Anterior cingulate cortex (tissue), 58 donors: ENCODE results near the gene FAM229A.
A peak's percentile ranks its signal among the peaks of the same experiment; 100 is the strongest.

Source experiments
- DNase-seq, 58 donors: peaks; one replicate each; lab custom pipeline; 2025; lab: John Stamatoyannopoulos, UW

Gene FAM229A

GRCh38 chr1:32351399-32352238 is 10.7 kb downstream of the FAM229A start:
- DNase-seq = peak in 56 of 58 donors; percentile 49 to 94 (median 88)

- DNase-seq = peak in 42 of 58 donors; percentile 53 to 89 (median 78)
These were observed 11.4 kb downstream of the FAM229A start for GRCh38 chr1:32350785-32351398.

GRCh38 chr1:32349211-32349708 is 13.0 kb downstream of the FAM229A start:
- DNase-seq = peak in 1 of 58 donors; percentile 16

DNA sequence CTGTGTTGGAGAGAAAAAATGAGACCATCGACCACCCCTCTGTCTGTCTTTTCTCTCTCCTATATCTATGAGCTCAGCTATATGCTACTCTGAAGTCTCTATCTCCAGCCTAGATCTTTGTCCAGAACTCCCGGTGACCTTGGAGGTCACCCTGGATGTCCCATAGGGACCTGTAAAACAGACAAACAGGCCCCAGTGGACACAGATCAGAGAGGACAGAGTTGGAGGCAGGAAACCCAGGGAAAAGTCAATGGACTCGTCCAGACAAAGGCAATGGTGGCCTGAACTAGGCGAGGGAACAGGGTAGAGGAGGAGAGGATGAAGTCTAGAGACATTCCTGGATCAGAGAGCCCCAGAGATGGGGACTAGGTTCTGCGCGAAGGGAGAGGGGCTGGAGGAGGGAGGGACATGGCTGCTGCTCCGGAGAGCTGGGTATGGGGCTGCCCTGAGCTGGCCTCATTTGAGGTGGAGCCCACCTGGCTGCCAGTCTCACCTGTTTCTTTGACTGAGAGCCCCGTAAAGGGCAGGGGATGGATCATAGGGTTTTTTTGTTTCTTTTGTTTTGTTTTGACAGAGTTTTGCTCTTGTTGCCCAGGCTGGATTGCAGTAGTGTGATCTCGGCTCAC is 15.6 kb downstream of the FAM229A start:
- DNase-seq = no peak

GRCh38 chr1:32345289-32345827 is 16.9 kb downstream of the FAM229A start:
- no peak for DNase-seq

GRCh38 chr1:32342704-32343103 is 19.6 kb downstream of the FAM229A start:
- DNase-seq = no peak

DNA sequence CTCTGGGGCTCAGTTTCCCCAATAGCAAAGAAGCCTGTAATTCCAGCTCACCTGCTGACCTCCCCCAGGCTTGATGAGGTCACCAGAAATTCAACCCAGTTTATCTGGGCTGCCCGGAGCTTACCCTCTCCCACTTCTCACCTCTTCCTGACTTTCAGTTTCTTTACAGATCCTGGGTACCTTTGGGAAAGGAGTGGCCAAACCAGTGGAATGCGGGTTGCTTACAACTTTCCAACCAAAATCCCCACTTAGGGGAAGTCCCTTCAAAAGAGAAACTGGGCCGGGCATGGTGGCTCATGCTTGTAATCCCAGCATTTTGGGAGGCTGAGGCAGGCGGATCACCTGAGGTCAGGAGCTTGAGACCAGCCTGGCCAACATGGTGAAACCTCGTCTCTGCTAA is 20.3 kb downstream of the FAM229A start:
- no peak for DNase-seq

- DNase-seq = peak in 14 of 58 donors; percentile 18 to 56 (median 30)
These were observed 21.0 kb downstream of the FAM229A start for GRCh38 chr1:32341186-32341757.

GRCh38 chr1:32339363-32339978 is 22.8 kb downstream of the FAM229A start:
- DNase-seq = no peak

DNA sequence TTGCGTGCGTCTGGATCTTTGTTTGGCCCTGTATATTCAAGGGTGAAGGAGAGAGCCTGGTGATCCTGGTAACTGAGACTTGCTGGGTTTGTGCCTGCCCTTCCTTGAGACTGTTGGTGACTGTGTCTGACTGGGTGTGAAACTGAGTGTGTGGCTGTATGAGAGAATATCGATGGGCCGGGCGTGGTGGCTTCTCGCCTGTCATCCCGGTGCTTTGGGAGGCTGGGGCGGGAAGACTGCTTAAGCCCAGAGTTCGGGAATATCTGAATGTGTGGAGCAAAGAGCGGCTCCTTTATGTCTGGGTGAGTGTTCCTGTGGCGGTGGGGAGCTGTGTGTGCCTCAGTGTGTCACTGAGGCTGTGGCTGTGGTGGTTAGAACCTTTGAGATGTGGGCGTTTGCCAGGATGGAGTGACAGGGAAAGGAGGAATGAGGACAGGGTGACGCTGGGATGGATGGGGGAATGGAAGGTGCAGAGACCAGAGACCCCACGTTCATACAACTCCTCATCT is 23.6 kb downstream of the FAM229A start:
- peak in 7 of 58 donors; percentile 49 to 77 (median 57) for DNase-seq

GRCh38 chr1:32337855-32338636 is 24.2 kb downstream of the FAM229A start:
- DNase-seq = peak in 54 of 58 donors; percentile 24 to 92 (median 76)

- DNase-seq = peak in 7 of 58 donors; percentile 19 to 55 (median 28)
These were observed 25.2 kb downstream of the FAM229A start for GRCh38 chr1:32336963-32337675.

DNA sequence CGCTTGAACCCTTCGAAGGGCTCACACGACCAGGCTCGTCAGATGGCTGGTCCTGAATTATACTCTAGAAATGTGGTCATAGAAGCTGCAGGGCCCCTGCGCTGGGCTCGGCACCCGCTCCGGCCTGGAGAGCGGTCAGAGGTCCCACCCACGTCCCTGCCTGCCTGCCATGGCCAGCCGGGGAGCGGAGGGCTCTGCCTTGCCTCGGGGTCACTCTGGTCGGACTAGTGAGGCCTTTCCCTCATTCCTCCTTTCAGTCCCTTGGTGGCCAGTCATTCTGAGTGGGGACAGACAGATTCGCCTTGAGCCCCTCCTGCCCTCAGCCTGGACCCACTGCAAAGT is 25.7 kb downstream of the FAM229A start:
- DNase-seq = peak in 7 of 58 donors; percentile 45 to 71 (median 57)

GRCh38 chr1:32335790-32336590 is 26.3 kb downstream of the FAM229A start, which contains the start of gene MARCKSL1:
MARCKSL1 (minus strand) TSS chr1:32336233; CDS start chr1:32336033, 200 bp downstream.
- DNase-seq = peak in 54 of 58 donors; percentile 24 to 91 (median 79)

GRCh38 chr1:32335535-32335789 is 26.8 kb downstream of the FAM229A start:
- no peak for DNase-seq

GRCh38 chr1:32334864-32335534 is 27.3 kb downstream of the FAM229A start:
- peak in 31 of 58 donors; percentile 18 to 62 (median 37) for DNase-seq

GRCh38 chr1:32334274-32334861 is 27.9 kb downstream of the FAM229A start:
- peak in 1 of 58 donors; percentile 23 for DNase-seq
